ENCODE measurements around the gene ZNF148.

DNA sequence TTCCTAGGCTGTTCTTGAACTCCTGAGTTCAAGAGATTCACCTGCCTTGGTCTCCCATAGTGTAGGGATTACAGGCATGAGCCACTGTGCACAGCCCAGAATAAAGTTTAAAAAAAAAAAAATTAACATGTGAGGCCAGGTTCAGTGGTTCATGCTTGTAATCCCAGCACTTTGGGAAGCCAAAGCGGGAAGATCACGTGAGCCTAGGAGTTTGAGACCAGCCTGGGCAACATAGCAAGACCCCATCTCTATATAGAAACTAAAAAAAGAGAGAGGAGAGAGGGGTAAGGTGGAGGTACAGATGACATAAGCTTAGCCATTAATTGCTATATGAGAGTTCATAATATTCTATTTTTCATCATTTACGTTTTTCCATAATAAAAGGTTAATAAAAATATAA, 21.5 kb downstream of the ZNF148 start:
- TF ChIP-seq, protein P1, sequence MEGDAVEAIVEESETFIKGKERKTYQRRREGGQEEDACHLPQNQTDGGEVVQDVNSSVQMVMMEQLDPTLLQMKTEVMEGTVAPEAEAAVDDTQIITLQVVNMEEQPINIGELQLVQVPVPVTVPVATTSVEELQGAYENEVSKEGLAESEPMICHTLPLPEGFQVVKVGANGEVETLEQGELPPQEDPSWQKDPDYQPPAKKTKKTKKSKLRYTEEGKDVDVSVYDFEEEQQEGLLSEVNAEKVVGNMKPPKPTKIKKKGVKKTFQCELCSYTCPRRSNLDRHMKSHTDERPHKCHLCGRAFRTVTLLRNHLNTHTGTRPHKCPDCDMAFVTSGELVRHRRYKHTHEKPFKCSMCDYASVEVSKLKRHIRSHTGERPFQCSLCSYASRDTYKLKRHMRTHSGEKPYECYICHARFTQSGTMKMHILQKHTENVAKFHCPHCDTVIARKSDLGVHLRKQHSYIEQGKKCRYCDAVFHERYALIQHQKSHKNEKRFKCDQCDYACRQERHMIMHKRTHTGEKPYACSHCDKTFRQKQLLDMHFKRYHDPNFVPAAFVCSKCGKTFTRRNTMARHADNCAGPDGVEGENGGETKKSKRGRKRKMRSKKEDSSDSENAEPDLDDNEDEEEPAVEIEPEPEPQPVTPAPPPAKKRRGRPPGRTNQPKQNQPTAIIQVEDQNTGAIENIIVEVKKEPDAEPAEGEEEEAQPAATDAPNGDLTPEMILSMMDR (IDR thresholded peaks at IDR 0.05) = no peak
- TF ChIP-seq POLR2A (IDR thresholded peaks at IDR 0.05) = no peak
